CD4-positive, alpha-beta T cell treated with Interleukin-17A for 1 hour (primary cell): ENCODE measurements around the gene AKR7A3.

Experiments
- DNase-seq: peaks from one replicate; pipeline ENCODE4 v3.0.0-alpha.2; 2020

The AKR7A3 gene

DNA sequence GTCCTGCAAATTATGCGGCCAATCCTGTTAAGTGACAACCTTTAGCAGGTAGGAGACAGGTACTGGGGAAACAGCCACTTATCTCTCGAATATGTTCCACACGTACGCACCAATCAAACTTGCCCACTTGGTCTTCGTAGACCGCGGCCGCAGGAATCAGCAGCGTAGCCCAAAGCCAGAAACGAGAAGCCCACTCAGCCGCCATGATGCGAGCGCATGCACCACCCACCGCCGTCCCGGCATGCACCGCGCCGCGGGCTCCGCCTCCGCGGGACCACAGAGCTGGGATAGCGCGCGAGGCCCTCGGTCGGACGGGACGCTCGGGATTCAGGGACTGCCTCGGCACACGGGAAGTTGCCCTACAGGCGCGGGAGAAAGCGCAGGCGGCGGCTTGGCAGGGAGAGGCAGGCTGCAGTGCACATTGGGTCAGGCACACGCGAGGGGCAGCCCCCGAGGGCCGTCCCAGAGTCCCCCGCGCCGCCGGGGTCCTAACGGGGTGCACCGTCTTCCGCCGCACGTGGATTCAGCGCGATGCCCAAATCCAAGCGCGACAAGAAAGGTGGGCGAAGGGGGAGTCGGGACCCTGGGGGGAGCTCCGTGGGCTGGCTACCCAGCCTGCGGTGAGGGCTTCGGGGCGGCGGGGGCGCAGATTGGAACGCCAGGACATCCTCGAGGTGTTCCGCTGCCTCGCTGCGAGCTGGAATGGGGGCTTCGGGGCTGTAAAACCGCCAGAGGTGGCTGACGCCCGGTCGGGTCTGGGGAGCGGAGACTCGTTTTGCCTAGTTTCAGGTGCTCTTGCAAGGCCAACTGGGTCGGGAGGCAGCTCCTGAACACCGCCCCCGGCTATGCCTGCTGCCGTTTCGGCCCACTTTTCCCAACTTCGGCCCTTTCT is 37.0 kb downstream of the AKR7A3 start, which contains the start of the genes EMC1 and MRTO4:
EMC1 (minus strand) TSS at position 220 of the 892 bp plus-strand sequence; CDS start at position 205, 15 bp downstream.
MRTO4 (plus strand) TSS at position 501 of the 892 bp plus-strand sequence; CDS start at position 532, 31 bp downstream.
- peak; percentile 86 for DNase-seq

DNA sequence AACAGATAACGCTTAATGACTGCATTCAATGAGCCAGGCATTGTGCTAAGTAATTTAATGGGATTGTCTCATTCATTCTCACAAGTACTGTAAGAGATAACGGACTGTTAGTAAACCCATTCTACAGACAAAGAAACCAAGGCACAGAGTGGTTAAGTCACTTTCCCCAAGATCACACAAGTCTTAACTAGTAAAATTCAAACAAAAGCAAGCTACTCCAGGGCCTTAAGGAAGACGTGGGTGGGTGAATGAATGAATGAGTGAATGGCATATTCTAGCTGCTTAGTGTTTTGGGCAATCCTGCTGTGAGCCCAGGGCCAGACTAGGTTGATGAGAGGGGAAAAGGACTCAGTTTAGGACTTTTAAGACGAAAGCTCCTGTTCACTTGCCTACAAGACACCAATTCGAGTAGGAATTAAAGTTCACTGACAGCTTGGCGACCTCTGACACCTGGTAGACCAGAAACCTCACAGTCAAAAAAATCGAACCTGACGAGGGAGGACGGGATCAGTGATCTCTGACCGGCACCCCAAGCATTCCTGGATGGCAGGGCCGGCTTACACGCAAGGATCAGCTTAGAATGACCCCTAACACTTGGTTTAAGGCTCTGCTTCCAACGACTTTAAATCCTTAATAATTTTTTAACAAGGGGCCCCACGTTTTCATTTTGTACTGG is 37.8 kb downstream of the AKR7A3 start:
- DNase-seq, result no peak

DNA sequence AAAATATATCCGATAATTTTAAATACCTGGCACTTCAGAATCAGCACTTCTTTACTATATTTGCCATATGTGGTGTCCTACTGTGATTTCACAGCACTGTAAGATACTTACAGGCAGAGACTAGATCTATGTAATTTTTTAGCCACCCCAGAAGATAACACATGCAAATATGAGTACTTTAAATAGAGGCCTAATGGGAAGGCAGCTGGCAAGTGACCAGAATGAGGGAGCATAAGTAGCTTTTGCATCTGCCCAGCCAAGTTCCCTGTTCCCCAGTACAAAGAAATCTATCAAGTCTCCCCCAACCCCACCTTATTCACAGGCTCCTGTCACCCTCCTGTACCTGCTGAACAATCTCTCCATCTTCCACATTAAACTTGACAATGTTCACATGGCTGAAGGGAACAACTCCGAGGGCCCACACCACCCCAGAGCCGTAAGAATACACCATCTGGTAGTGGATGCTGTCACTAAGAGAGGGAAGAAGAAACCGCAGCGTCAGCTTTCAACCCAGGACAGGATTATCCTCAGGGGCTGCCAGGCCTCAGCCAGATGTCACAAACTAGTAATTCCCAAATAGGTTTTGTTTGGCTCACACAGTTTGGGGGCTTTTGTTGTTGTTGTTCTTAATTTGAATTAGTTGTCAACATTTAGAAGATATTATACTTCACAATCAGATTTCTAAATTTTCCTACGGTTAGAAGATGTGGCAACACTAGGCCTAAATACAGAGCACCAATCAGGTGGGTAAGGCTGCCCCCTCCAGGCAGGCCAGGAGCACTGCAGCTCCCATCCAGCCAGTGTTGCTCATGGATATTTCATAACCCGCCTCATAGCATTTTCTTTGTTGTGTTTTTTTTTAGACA is 47.7 kb downstream of the AKR7A3 start:
- peak; percentile 71 for DNase-seq

- DNase-seq, result no peak
Measured at GRCh38 chr1:19239876-19240275, 48.7 kb downstream of the AKR7A3 start.

DNA sequence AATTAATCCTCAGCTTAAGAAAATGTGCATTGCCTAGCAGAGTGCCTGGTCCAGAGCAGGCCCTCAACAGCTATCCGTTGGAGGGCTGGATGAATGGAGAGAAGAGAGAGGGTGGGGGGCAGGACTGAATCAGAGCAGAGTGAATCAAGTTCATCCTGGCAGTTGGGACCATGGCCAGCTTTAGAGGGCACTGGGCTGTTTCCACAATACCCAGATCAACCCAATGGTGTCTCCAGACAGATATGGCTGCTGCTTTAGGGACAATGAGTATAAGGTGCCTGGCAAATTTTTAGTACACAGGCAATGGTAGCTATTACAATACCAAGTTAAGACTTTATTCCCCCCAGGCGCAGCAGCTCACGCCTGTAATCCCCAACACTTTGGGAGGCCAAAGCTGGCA is 54.3 kb downstream of the AKR7A3 start:
- no peak for DNase-seq
